NCI-H2196 (cell line): ENCODE results near the gene ZFAND6.
A peak's percentile ranks its signal among the peaks of the same experiment; 100 is the strongest.
"Not testable (repeated sequence)": the region's sequence is repeated elsewhere in the genome, so short reads cannot be mapped to it uniquely, and the experiment has no call there.

Experiments used
- DNase-seq: peaks from one replicate; lab custom pipeline; 2025; ENCODE audit not compliant: unreplicated experiment; lab: John Stamatoyannopoulos, UW

Gene ZFAND6

GRCh38 chr15:80058851-80059785, at the start of gene ZFAND6:
Gene ZFAND6 (plus strand): TSS chr15:80059676. CDS start chr15:80120345, 60,669 bp downstream.
- DNase-seq: peak; percentile 89

- DNase-seq: peak; percentile 4
These were observed 49.3 kb upstream of the ZFAND6 start for GRCh38 chr15:80010131-80010673.

- not testable (repeated sequence) for DNase-seq
These were observed 48.4 kb upstream of the ZFAND6 start for GRCh38 chr15:80011041-80011523.

- DNase-seq: no peak
These were observed 47.9 kb upstream of the ZFAND6 start for GRCh38 chr15:80011596-80011995.

GRCh38 chr15:80012060-80012726, 47.3 kb upstream of the ZFAND6 start:
- no peak for DNase-seq

DNA sequence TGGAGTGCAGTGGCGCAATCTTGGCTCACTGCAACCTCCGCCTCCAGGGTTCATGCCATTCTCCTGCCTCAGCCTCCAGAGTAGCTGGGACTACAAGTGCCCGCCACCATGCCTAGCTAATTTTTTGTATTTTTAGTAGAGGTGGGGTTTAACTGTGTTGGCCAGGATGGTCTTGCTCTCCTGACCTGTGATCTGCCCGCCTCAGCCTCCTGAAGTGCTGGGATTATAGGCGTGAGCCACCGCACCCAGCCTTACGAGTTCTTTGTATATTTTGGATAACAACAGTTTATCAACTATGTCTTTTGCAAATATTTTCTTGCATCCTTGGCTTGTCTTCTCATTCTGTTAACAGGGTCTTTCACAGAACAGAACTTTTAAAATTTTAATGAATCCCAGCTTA, 45.3 kb upstream of the ZFAND6 start:
- not testable (repeated sequence) for DNase-seq

DNA sequence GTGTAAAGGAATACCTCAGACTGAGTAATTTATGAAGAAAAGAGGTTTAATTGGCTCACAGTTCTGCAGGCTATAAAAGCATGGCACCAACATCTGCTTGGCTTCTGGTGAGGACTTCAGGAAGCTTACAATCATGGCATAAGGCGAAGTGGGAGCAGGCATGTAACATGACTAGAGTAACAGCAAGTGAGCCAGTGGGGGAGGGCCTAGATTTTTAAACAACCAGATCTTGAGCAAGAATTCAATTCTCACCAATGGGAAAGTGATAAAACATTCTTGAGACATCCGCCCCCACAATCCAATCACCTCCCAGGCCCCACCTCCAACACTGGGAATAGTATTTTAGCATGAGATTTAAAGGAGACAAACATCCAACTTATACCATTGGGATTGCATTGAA, 44.3 kb upstream of the ZFAND6 start:
- no peak for DNase-seq

- not testable (repeated sequence) for DNase-seq
These were observed 43.0 kb upstream of the ZFAND6 start for GRCh38 chr15:80016506-80016905.

GRCh38 chr15:80017139-80017538, 42.3 kb upstream of the ZFAND6 start:
- DNase-seq: not testable (repeated sequence)

DNA sequence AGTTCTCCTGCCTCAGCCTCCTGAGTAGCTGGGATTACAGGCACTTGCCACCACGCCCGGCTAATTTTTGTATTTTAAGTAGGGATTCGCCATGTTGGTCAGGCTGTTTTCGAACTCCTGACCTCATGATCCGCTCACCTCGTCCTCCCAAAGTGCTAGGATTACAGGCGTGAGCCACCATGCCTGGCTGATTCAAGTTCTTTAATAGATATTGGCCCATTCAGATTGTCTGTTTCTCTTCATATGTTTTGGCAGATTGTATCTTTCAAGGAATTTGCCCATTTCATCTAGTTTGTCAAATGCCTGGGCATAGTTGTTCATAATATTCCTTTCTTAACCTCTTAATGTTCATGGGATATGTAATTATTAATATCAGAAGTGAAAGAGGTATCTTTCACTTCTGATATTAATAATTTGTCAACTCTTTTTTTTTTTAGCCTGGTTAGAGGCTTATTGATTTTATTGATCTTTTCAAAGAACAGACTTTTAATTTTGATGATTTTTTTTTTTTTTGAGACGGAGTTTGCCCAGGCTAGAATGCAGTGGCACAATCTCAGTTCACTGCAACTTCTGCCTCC, 40.2 kb upstream of the ZFAND6 start:
- DNase-seq: no peak

- DNase-seq: not testable (repeated sequence)
These were observed 39.3 kb upstream of the ZFAND6 start for GRCh38 chr15:80020149-80020548.

DNA sequence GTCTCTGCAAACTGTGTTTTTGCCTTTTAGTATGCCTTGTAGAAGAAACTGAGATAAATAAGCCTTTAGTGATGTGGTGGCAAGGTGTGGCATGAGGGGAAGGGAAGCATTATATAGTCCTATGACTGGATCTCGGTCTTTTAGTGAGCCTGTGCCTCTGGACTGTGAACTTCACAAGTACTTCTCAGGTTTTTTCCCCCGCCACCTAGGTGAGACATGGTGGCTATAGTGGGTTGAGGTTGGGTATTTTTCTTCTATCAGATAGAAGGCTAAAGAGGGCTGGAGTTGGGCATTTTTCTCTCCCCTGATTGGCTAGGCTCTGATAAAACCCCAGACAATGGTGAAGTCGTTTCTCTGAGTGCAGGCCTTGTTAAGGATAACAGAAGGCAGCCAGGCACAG, 38.7 kb upstream of the ZFAND6 start:
- DNase-seq: no peak

GRCh38 chr15:80026310-80026709, 33.2 kb upstream of the ZFAND6 start:
- DNase-seq: no peak

DNA sequence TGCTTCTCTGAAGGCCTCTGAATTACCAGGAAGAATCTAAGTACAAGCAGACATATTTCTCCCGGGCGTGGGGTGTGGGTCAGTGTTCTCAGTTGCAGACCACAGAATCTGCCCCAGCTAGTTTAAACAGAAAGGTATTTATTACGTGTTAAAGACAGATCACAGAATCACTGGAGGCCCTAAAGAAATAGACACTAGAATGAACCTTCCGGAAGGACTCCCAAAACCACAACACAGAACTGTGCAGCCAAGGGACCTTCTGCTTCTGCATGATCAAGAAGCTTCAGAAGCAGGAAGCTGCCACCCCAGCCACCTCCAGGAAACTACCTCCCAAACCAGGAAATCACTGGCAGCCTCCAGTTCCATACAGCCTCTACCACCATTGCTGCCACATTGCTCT, 32.7 kb upstream of the ZFAND6 start:
- DNase-seq: no peak

DNA sequence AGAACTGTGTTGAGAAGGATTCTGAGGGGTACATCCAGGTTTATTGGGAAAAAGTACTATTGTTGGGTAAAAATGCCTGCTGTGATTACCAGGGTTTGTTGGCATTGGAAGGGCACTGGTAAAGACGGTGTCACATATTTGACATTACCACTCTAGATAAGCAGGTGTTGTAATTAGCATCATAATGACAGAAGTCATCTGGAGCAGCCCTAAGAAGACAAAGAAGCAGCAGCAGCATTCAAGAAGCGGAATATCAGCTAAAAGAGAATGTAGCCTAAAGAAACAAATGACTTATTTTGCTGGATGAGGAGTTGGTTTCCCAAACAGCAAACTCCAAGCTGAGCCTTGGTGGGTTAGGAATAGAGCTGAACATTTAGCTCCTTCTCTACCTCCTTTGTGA, 30.5 kb upstream of the ZFAND6 start:
- no peak for DNase-seq

- DNase-seq: peak; percentile 41
These were observed 27.6 kb upstream of the ZFAND6 start for GRCh38 chr15:80031841-80032240.

DNA sequence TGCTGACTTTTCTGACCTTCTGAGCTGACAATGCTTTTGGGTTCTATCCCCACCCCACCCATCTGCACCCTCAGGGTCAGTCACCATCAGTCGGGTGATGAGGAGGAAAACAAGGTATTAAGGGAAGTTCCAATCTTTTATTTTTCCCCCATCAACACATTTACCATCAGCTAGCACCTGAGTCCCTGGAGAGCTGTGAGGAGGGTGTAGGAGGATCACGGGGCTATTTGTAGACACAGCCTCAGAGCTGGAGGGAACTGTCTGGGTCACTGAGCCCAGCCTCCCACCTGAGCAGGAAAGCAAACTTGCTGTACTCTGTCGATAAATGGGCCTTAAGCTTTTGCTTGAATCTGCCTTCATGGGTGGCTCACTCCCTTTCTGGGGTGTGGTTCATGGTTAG, 24.8 kb upstream of the ZFAND6 start:
- no peak for DNase-seq

- DNase-seq: peak; percentile 31
These were observed 23.4 kb upstream of the ZFAND6 start for GRCh38 chr15:80036071-80036470.

GRCh38 chr15:80041494-80042253, 17.8 kb upstream of the ZFAND6 start:
- no peak for DNase-seq

- no peak for DNase-seq
These were observed 16.9 kb upstream of the ZFAND6 start for GRCh38 chr15:80042568-80042967.

- not testable (repeated sequence) for DNase-seq
These were observed 14.3 kb upstream of the ZFAND6 start for GRCh38 chr15:80045219-80045618.
